HepG2 (cell line): ENCODE measurements around the gene ADCY5. TPM values are rescaled to one million over a fixed set of nuclear protein-coding genes. Genes with fewer than 3 reads are reported as not detected.

Experiments
- ATAC-seq: fragments of 200-7000 bp; cut with Tn5 transposase; 3 replicates; pipeline ENCODE4 v1.9.1; 2020; ENCODE audit warnings: mild to moderate bottlenecking, moderate library complexity
- BruUV-seq: library from RNA; stranded (reverse); fragments of 400-500 nt; replicated peaks from 2 replicates; lab custom pipeline; 2021; lab: Mats Ljungman, UMichigan
- CTCF ChIA-PET: fragments of 300-600 bp; formaldehyde crosslinking; extraction: SDS; loops from one replicate; lab custom pipeline; 2021; ENCODE audit warnings: low total read pairs, inconsistent platforms, low intra/inter-chr PET ratio; lab: Yijun Ruan, JAX
- POLR2A ChIA-PET: fragments of 350-600 bp; sonication (Branson Sonifier 250); formaldehyde crosslinking; loops from one replicate; lab custom pipeline; 2020; ENCODE audit warnings: antibody characterized with exemption, inconsistent platforms; lab: Yijun Ruan, JAX
- DNase-seq: peaks from one replicate; pipeline ENCODE4 v3.0.0-alpha.2; 2015; ENCODE audit warnings: low spot score
- FAIRE-seq: peaks from 3 replicates; lab custom pipeline; 2011; peaks lifted over from hg19 to GRCh38; lab: Jason Lieb, UNC
- H2AFZ ChIP-seq: one replicate; pipeline ENCODE4 v1.6.1; 2011; ENCODE audit warnings: low read length, inconsistent platforms
- H3K27ac ChIP-seq: fragments of 300-600 bp; 3 replicates; pipeline ENCODE4 v1.8.0; 2011; ENCODE audit warnings: mixed run types, mild to moderate bottlenecking, mixed read lengths, low read length, inconsistent platforms; ENCODE audit not compliant: insufficient read depth; ENCODE audit errors: extremely low read length
- H3K27me3 ChIP-seq, 2 experiments: fragments of 200-600 bp in 1 of 2; 2 replicates in 1 of 2; 3 replicates in 1 of 2; pipeline versions ENCODE4 v1.6.0 to v1.8.0; 2011; ENCODE audit warnings: low read length in 2 of 2, mild to moderate bottlenecking in 2 of 2, moderate library complexity in 2 of 2, inconsistent platforms in 1 of 2; ENCODE audit not compliant: insufficient read depth in 2 of 2, control insufficient read depth in 1 of 2
- H3K36me3 ChIP-seq, 2 experiments: fragments of 200-600 bp in 1 of 2; replicated peaks in 1 of 2; 2 replicates in 1 of 2; 3 replicates in 1 of 2; pipeline versions ENCODE4 v1.5.1 to v1.8.0; 2011; ENCODE audit warnings: low read length in 2 of 2, inconsistent platforms in 1 of 2; ENCODE audit not compliant: insufficient read depth in 2 of 2, control insufficient read depth in 1 of 2
- H3K4me1 ChIP-seq: 2 replicates; pipeline ENCODE4 v1.5.1; 2012; ENCODE audit warnings: low read length, inconsistent platforms; ENCODE audit not compliant: insufficient read depth
- H3K4me2 ChIP-seq: 2 replicates; pipeline ENCODE4 v1.6.0; 2011; ENCODE audit warnings: low read depth, low read length, inconsistent platforms
- H3K4me3 ChIP-seq, 3 experiments: fragments of 200-600 bp in 1 of 3; sonication (generic), shearing (Covaris generic) in 1 of 3; replicated peaks in 1 of 3; 2 replicates each; pipeline ENCODE4 v1.5.1; 2011 to 2016; ENCODE audit warnings: low read length in 3 of 3, inconsistent platforms in 2 of 3, low read depth in 2 of 3, mild to moderate bottlenecking in 2 of 3, control low read depth in 1 of 3, mixed read lengths in 1 of 3; ENCODE audit not compliant: insufficient read depth in 1 of 3
- H3K79me2 ChIP-seq: one replicate; pipeline ENCODE4 v1.6.1; 2011; ENCODE audit warnings: low read length, inconsistent platforms; ENCODE audit not compliant: insufficient read depth
- H3K9ac ChIP-seq: 2 replicates; pipeline ENCODE4 v1.6.0; 2011; ENCODE audit warnings: mild to moderate bottlenecking, low read depth, low read length, inconsistent platforms; ENCODE audit not compliant: insufficient read depth
- H3K9me3 ChIP-seq: 2 replicates; pipeline ENCODE4 v1.5.1; 2012; ENCODE audit warnings: mild to moderate bottlenecking, low read length
- H4K20me1 ChIP-seq: 2 replicates; pipeline ENCODE4 v1.6.0; 2011; ENCODE audit warnings: inconsistent platforms, mild to moderate bottlenecking, low read length, moderate library complexity; ENCODE audit not compliant: insufficient read depth
- HOXD1 ChIP-seq: sonication (generic); formaldehyde crosslinking; IDR thresholded peaks from 2 replicates; pipeline ENCODE4 v1.5.0; 2020; ENCODE audit warnings: missing genetic modification reagents
- MBNL3 ChIP-seq: fragments of 250-450 bp; sonication (Bioruptor Pico); conservative IDR thresholded peaks from 2 replicates; pipeline ENCODE4 v1.8.0; 2022; ENCODE audit warnings: mild to moderate bottlenecking, inconsistent platforms
- NCOA1 ChIP-seq: sonication (generic); formaldehyde crosslinking; IDR thresholded peaks from 2 replicates; pipeline ENCODE4 v1.9.0; 2021; ENCODE audit warnings: missing genetic modification reagents
- ZNF552 ChIP-seq: sonication (generic); formaldehyde crosslinking; IDR thresholded peaks from 2 replicates; pipeline ENCODE4 v1.9.0; 2022; ENCODE audit warnings: missing genetic modification reagents, mild to moderate bottlenecking, borderline replicate concordance
- ZNF776 ChIP-seq: sonication (generic); formaldehyde crosslinking; IDR thresholded peaks from 2 replicates; pipeline ENCODE4 v1.4.0; 2020; ENCODE audit warnings: mild to moderate bottlenecking, missing genetic modification reagents
- WGBS: methylation state at CpG from one replicate; pipeline ENCODE4 v1.1.6; 2017; ENCODE audit warnings: low lambda C conversion rate; 5-methylcytosine and 5-hydroxymethylcytosine counted together
- in situ Hi-C: cut with HindIII; loops from 2 replicates; pipeline ENCODE4 v1.10.0; 2017; ENCODE audit warnings: low pct_unique_long_range_greater_than_20kb; ENCODE audit not compliant: extremely low pct_ligation_motif_present
- intact Hi-C: fragments of 100-400 bp; cut with micrococcal nuclease; formaldehyde crosslinking; loops from one replicate; pipeline ENCODE4 v1.10.0; 2022; ENCODE audit not compliant: unreplicated experiment
- polyA plus RNA-seq, 8 experiments: library from polyadenylated mRNA; depleted of rRNA in 3 of 8; stranded (reverse) in 7 of 8; unstranded in 1 of 8; fragments of >200 nt; fragmentation: Illumina TruSeq in 4 of 8; extraction: Trizol in 4 of 8; gene quantifications; 2 replicates each; pipeline versions ENCODE4 v1.2.1 to v1.2.3, GENCODE V29; 2011 to 2016; ENCODE audit warnings: low read depth in 4 of 8, missing spikeins in 1 of 8, mixed read lengths in 1 of 8; ENCODE audit not compliant: insufficient read depth in 1 of 8
- total RNA-seq, 5 experiments: library from RNA; depleted of rRNA; stranded (reverse); fragments of >200 nt; fragmentation: Illumina TruSeq; extraction: Trizol; gene quantifications; 2 replicates each; pipeline ENCODE4 v1.2.3, GENCODE V29; 2016; ENCODE audit warnings: low read depth in 1 of 5
- TF ChIP-seq, protein P1 (sequence below): sonication (generic); formaldehyde crosslinking; IDR thresholded peaks from 2 replicates; pipeline ENCODE4 v1.5.0; 2020; ENCODE audit warnings: missing genetic modification reagents, mild to moderate bottlenecking, borderline replicate concordance

The ADCY5 gene
- total and polyA plus RNA-seq, 2 of the 13 experiments (the other 11 are each of a cell fraction or from before 2014, with no cell fraction given) = not detected

DNA sequence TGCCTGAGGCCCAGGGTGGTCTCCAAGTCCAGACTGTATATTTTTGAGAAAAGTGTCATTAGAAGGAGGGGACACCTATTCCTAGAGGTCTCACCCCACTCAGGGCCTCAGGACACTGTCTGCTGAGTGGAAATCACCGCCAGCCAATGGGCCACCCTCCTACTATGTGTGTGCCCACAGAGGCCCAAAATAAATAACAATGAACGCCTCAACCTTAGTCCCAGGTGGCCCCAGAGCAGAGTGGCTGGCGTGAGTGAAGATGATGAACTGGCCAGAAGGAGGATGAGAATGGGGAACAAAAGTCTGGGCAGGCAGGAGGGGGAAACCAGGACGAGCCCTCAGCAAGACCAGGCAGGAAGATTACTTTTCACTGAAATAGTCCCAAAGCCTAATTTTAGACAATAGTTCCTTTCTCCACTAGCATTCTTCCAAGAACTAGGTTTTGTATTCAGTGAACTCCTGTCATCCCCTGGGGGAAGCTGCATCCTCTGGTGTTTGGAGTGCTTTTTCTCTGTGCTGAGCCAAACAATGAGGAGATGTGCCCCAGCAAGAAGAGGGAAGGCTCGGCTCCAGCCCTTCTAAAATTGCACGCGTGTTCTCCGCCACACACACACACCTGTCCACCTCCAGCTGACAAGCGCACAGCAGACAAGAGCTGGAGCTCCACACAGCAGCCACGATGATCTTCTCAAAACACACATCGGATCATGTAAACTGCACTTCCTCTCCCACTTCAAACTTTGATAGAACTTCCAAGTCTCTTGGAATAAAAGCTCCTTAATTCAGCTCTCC lies 72.2 kb downstream of the ADCY5 start (continued):
- TF ChIP-seq, protein P1, sequence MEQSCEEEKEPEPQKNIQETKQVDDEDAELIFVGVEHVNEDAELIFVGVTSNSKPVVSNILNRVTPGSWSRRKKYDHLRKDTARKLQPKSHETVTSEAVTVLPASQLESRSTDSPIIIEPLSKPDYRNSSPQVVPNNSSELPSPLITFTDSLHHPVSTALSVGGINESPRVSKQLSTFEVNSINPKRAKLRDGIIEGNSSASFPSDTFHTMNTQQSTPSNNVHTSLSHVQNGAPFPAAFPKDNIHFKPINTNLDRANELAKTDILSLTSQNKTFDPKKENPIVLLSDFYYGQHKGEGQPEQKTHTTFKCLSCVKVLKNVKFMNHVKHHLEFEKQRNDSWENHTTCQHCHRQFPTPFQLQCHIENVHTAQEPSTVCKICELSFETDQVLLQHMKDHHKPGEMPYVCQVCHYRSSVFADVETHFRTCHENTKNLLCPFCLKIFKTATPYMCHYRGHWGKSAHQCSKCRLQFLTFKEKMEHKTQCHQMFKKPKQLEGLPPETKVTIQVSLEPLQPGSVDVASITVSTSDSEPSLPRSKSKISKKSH = no peak
- TF ChIP-seq MBNL3 (CRISPR knock-in tag) = no peak

DNA sequence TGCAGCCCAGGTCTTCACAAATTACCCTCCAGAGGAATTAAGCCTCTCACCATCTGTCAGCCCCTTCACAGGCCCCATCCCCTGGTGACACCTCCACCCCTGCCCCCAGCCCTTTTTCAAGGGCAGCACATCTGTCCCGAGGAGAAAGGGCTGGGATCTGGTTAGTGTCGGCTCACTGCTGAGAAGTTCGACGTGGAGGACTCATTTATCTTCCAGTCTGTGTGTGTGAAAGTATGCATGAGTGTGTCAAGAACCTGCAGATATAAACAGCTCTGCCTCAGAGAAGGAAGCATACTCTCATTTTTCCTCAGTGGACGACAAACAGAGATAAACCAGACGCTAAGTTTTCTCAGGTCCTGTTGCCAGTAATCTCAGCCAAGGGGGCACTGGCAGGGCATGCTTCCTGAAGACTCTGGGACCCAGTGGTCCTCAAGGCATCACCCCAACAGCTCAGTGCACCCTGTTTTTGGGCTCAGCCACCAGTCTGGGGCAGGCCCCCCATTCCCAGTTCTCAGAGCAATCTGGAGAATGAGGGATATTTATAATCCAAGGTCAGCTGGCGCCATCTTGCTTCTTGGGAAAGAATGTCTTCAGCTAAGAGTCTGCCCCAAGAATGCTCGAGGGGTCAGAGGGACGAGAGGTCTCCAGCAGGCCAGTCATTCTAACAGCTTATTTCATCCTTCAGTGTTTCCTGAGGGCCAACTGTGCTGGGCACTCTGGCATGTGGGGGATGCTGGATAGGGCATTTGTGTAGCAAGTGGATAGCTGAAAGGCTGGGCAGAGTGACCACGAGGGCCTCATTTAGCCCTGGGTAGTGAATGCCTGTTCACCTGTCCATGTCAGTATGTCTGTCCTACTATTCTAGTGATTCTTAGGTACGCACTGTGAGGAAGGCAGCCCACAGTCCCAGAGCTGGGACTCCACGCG lies 73.6 kb downstream of the ADCY5 start:
- BruUV-seq = no TSS peak
- H3K36me3 ChIP-seq = no peaks in the 10 kb centered on the region
- no peaks in the 10 kb centered on the region for H4K20me1 ChIP-seq
- no peak overlapping the region for H2AFZ ChIP-seq
- ChIA-PET POLR2A (no interaction called here), CTCF (no interaction called here)
- intact Hi-C loops = no loop called here
- ATAC-seq (no peak), DNase-seq (no peak), FAIRE-seq (no peak)
- no peaks in the 10 kb centered on the region for H3K79me2 ChIP-seq
- H3K4me2 ChIP-seq = no peak overlapping the region
- no peak overlapping the region for H3K4me3 ChIP-seq
- H3K27me3 ChIP-seq = peaks cover 3 to 14% of the 10 kb centered on the region in 2 experiments; a peak in 3 of 5 replicates
- H3K9me3 ChIP-seq = no peaks in the 10 kb centered on the region
- WGBS = 16% methylated on average over 8 of the region's 13 CpGs
- in situ Hi-C loops = no loop called here
- H3K9ac ChIP-seq = no peak overlapping the region
- TF ChIP-seq HOXD1 (CRISPR knock-in tag) = no peak
- TF ChIP-seq ZNF552 (CRISPR knock-in tag) = no peak
- TF ChIP-seq NCOA1 (CRISPR knock-in tag) = no peak
- no peak for TF ChIP-seq ZNF776
- H3K4me1 ChIP-seq = no peaks in the 10 kb centered on the region
- no peak overlapping the region for H3K27ac ChIP-seq
